ENCODE results near the gene WNT9B.

WNT9B gene

GRCh38 chr17:46851029-46851741 lies at the start of gene WNT9B:
Gene WNT9B (plus strand): TSS chr17:46851583. CDS start chr17:46851639, 56 bp downstream.
- DNase-seq = no peak

- DNase-seq = no peak
Measured at GRCh38 chr17:46802800-46803199, 48.6 kb upstream of the WNT9B start.

GRCh38 chr17:46803544-46803943 lies 47.8 kb upstream of the WNT9B start:
- DNase-seq = no peak

GRCh38 chr17:46805771-46806170 lies 45.6 kb upstream of the WNT9B start:
- DNase-seq = no peak

GRCh38 chr17:46809110-46809571 lies 42.2 kb upstream of the WNT9B start:
- DNase-seq = no peak

- no peak for DNase-seq
Measured at GRCh38 chr17:46810837-46811236, 40.5 kb upstream of the WNT9B start.

- DNase-seq = no peak
Measured at GRCh38 chr17:46811978-46812583, 39.3 kb upstream of the WNT9B start.

GRCh38 chr17:46812624-46813318 lies 38.6 kb upstream of the WNT9B start:
- no peak for DNase-seq

- no peak for DNase-seq
Measured at GRCh38 chr17:46813920-46814319, 37.5 kb upstream of the WNT9B start.

GRCh38 chr17:46814446-46814845 lies 36.9 kb upstream of the WNT9B start:
- no peak for DNase-seq

GRCh38 chr17:46815474-46816353 lies 35.7 kb upstream of the WNT9B start:
- no peak for DNase-seq

GRCh38 chr17:46817151-46817900 lies 34.1 kb upstream of the WNT9B start:
- DNase-seq = no peak

GRCh38 chr17:46817901-46818209 lies 33.5 kb upstream of the WNT9B start:
- DNase-seq = no peak

- peak; percentile 82 for DNase-seq
Measured at GRCh38 chr17:46818316-46818928, 33.0 kb upstream of the WNT9B start, which contains the start of gene WNT3. Gene WNT3 (minus strand): TSS chr17:46818692. CDS start chr17:46818597, 95 bp downstream.

GRCh38 chr17:46818929-46819859 lies 32.2 kb upstream of the WNT9B start:
- peak; percentile 68 for DNase-seq

- DNase-seq = no peak
Measured at GRCh38 chr17:46819906-46820351, 31.5 kb upstream of the WNT9B start.

GRCh38 chr17:46820592-46821450 lies 30.6 kb upstream of the WNT9B start:
- DNase-seq = no peak

GRCh38 chr17:46821482-46822387 lies 29.6 kb upstream of the WNT9B start:
- DNase-seq = no peak

Measured in activated CD8-positive, alpha-beta memory T cell treated with anti-CD3 and anti-CD28 coated beads for 24 hours (primary cell).